ENCODE measurements around the gene PBXIP1.

The PBXIP1 gene

GRCh38 chr1:154895798-154896197 is 60.1 kb downstream of the PBXIP1 start:
- DNase-seq (ENCODE audit: low spot score): no peak

Data from LoVo (cell line).